ENCODE data around the gene POU2AF1. TPM values are rescaled to one million over a fixed set of nuclear protein-coding genes. Genes with fewer than 3 reads are reported as not detected.

POU2AF1 gene
- total and polyA plus RNA-seq, 2 of the 8 experiments (the other 6 are each of a cell fraction or from before 2014, with no cell fraction given), result not detected

GRCh38 chr11:111393096-111393495, 14.0 kb upstream of the POU2AF1 start:
- CTCF ChIA-PET (ENCODE audit: partially characterized antibody), result interaction anchor here (1.3 to 1.8 kb wide), 4 partner anchors 15 to 53 kb away, joined by 3 to 6 read pairs (median 5); no protein-coding TSS in a partner anchor
- POLR2A ChIA-PET (ENCODE audit: partially characterized antibody), result no interaction called here
- H3K27me3 ChIP-seq (replicated peaks in 1 of 4; ENCODE audit: control insufficient read depth in 3 of 4, extremely low read depth in 1 of 4, insufficient read depth in 3 of 4, low read length in 3 of 4), result no peaks in the 10 kb centered on the region; a peak in 1 of 7 replicates
- no peaks in the 10 kb centered on the region for H3K4me1 ChIP-seq (replicated peaks in 1 of 4; ENCODE audit: control insufficient read depth in 3 of 4, insufficient read depth in 4 of 4, low read length in 3 of 4)
- H4K91ac ChIP-seq (replicated peaks; ENCODE audit: insufficient read length, low read length), result no peak overlapping the region
- no peak overlapping the region for H3K4me2 ChIP-seq (ENCODE audit: insufficient read depth in 1 of 2, low read depth in 2 of 2, low read length in 2 of 2)
- no peak overlapping the region for H3K18ac ChIP-seq (ENCODE audit: extremely low read depth, low read length)
- no peak overlapping the region for H2BK15ac ChIP-seq (ENCODE audit: low read length)
- H2BK20ac ChIP-seq (ENCODE audit: low read length), result no peak overlapping the region
- no peak overlapping the region for H2BK120ac ChIP-seq (replicated peaks; ENCODE audit: low read depth, low read length)
- FAIRE-seq, result no peak
- no peak overlapping the region for H4K5ac ChIP-seq (ENCODE audit: insufficient read length, low read depth, low read length)
- no peak overlapping the region for H2BK5ac ChIP-seq (ENCODE audit: low read depth, low read length)
- H3K56ac ChIP-seq (replicated peaks; ENCODE audit: insufficient read length, low read depth, low read length), result no peak overlapping the region
- no peaks in the 10 kb centered on the region for H3K36me3 ChIP-seq (ENCODE audit: control insufficient read depth in 2 of 4, insufficient read depth in 4 of 4, low read length in 3 of 4)
- H2BK12ac ChIP-seq (ENCODE audit: low read depth, low read length), result no peak overlapping the region
- H3K4ac ChIP-seq (replicated peaks; ENCODE audit: insufficient read length, low read depth, low read length), result no peak overlapping the region
- H3K27ac ChIP-seq (ENCODE audit: low read depth, low read length), result no peak overlapping the region
- no peak overlapping the region for H2AFZ ChIP-seq (ENCODE audit: low read length)
- no peaks in the 10 kb centered on the region for H3K9me3 ChIP-seq (ENCODE audit: insufficient read depth in 2 of 2, low read depth in 1 of 2, low read length in 1 of 2)
- no peak overlapping the region for H3K14ac ChIP-seq (ENCODE audit: insufficient read length)
- no peak overlapping the region for H3K23ac ChIP-seq (ENCODE audit: insufficient read length)
- WGBS, 2 experiments (ENCODE audit: extremely low coverage in 1 of 2, insufficient coverage in 1 of 2, insufficient read length in 1 of 2, insufficient replicate concordance in 2 of 2, low coverage in 1 of 2, low lambda C conversion rate in 2 of 2, missing lambda C conversion rate in 1 of 2), result 97% methylated on average over 5 of the region's 5 CpGs; no CpG with 5 or more reads in 1 of the 2 experiments
- H3K9ac ChIP-seq (replicated peaks in 1 of 4; ENCODE audit: extremely low read depth in 1 of 4, low read depth in 3 of 4, low read length in 3 of 4), result no peak overlapping the region
- no peaks in the 10 kb centered on the region for H3K79me1 ChIP-seq (ENCODE audit: low read depth, low read length)
- no peaks in the 10 kb centered on the region for H3K23me2 ChIP-seq (ENCODE audit: low read depth, low read length)
- no peaks in the 10 kb centered on the region for H3K79me2 ChIP-seq (ENCODE audit: control insufficient read depth in 1 of 2, insufficient read depth in 2 of 2, low read length in 2 of 2)
- no peaks in the 10 kb centered on the region for H4K20me1 ChIP-seq (replicated peaks in 1 of 2; ENCODE audit: control insufficient read depth in 1 of 2, insufficient read depth in 2 of 2, low read length in 2 of 2)
- no peak overlapping the region for H2AK5ac ChIP-seq (ENCODE audit: low read depth, low read length)
- no peak overlapping the region for H4K8ac ChIP-seq (ENCODE audit: extremely low read depth, insufficient read depth, low read length)
- no peak for DNase-seq (ENCODE audit: low read depth in 1 of 2, low spot score in 2 of 2)
- H3K4me3 ChIP-seq (ENCODE audit: extremely low read depth in 1 of 4, insufficient read depth in 2 of 4, low read depth in 3 of 4, low read length in 4 of 4), result no peak overlapping the region
- TF ChIP-seq KDM4A (IDR thresholded peaks at IDR 0.05; ENCODE audit: low read depth, low read length, severe bottlenecking), result no peak
- TF ChIP-seq CTCF (IDR thresholded peaks at IDR 0.05; ENCODE audit: control extremely low read depth in 1 of 3, insufficient read depth in 1 of 3, low read depth in 1 of 3, low read length in 3 of 3), result no peak
- no peak for TF ChIP-seq FOSL1 (IDR thresholded peaks at IDR 0.05; ENCODE audit: insufficient read depth, low read depth, low read length)
- TF ChIP-seq CBX8 (IDR thresholded peaks at IDR 0.05; ENCODE audit: borderline replicate concordance, low read depth, low read length), result no peak
- no peak for TF ChIP-seq JUND (IDR thresholded peaks at IDR 0.05; ENCODE audit: low read length)
- TF ChIP-seq RFX5 (IDR thresholded peaks at IDR 0.05; ENCODE audit: borderline replicate concordance, low read depth, low read length), result no peak
- no peak for TF ChIP-seq CEBPB (IDR thresholded peaks at IDR 0.05; ENCODE audit: low read depth, low read length)
- no peak for TF ChIP-seq E2F6 (IDR thresholded peaks at IDR 0.05)
- TF ChIP-seq CHD2 (IDR thresholded peaks at IDR 0.05; ENCODE audit: low read length), result no peak
- TF ChIP-seq BACH1 (IDR thresholded peaks at IDR 0.05; ENCODE audit: low read length), result no peak
- TF ChIP-seq KDM5A (IDR thresholded peaks at IDR 0.05; ENCODE audit: low read length), result no peak
- no peak for TF ChIP-seq SRF (IDR thresholded peaks at IDR 0.05; ENCODE audit: low read depth, low read length)

Measured in H1 (cell line).